T-cell (primary cell): Measurements from ENCODE around the gene ERVW-1. TPM values are rescaled to one million over a fixed set of nuclear protein-coding genes. Genes with fewer than 3 reads are reported as not detected.
"Not testable (repeated sequence)": the region's sequence is repeated elsewhere in the genome, so short reads cannot be mapped to it uniquely, and the experiment has no call there.

Experiments
- ATAC-seq, 4 experiments: fragments of 200-7000 bp in 3 of 4; fragments of 150-1000 bp in 1 of 4; cut with Tn5 transposase; replicated peaks in 1 of 4; 1 replicate in 3 of 4; 2 replicates in 1 of 4; pipeline ENCODE4 v1.10.0; 2021; ENCODE audit warnings: moderate library complexity in 3 of 4, mild to moderate bottlenecking in 2 of 4, moderate number of reproducible peaks in 1 of 4
- CTCF ChIA-PET, 2 donors: fragments of 300-600 bp; sonication (Branson Sonifier 250); formaldehyde crosslinking; loops; one replicate each; lab custom pipeline; 2022; ENCODE audit warnings: antibody characterized with exemption in 2 of 2; lab: Charles Lee
- POLR2A ChIA-PET, 2 donors: fragments of 300-600 bp; sonication (Branson Sonifier 250); formaldehyde crosslinking; loops; one replicate each; lab custom pipeline; 2022; ENCODE audit warnings: antibody characterized with exemption in 2 of 2; lab: Charles Lee
- DNase-seq, 35 experiments: peaks; one replicate each; pipeline versions ENCODE4 v3.0.0 to v3.0.0-alpha.2; 2013 to 2023
- H3K27ac ChIP-seq: one replicate; pipeline ENCODE4 v1.5.1; 2013; ENCODE audit warnings: low read length
- H3K27me3 ChIP-seq, 2 experiments: replicated peaks in 1 of 2; 1 replicate in 1 of 2; 2 replicates in 1 of 2; pipeline versions ENCODE4 v1.6.1 to v1.7.0; 2013; ENCODE audit warnings: low read length in 1 of 2, mixed read lengths in 1 of 2; ENCODE audit not compliant: control insufficient read depth in 2 of 2, insufficient read depth in 2 of 2; ENCODE audit errors: extremely low read depth in 1 of 2
- H3K36me3 ChIP-seq, 2 donors: 1 replicate in 1 of 2; 2 replicates in 1 of 2; pipeline versions ENCODE4 v1.6.1 to v1.7.0; 2013; ENCODE audit warnings: low read length in 1 of 2; ENCODE audit not compliant: control insufficient read depth in 2 of 2, insufficient read depth in 1 of 2; ENCODE audit errors: extremely low read depth in 1 of 2
- H3K4me1 ChIP-seq, 2 experiments: 1 replicate in 1 of 2; 2 replicates in 1 of 2; pipeline versions ENCODE4 v1.6.1 to v1.7.0; 2013; ENCODE audit warnings: low read length in 2 of 2, mixed read lengths in 1 of 2; ENCODE audit not compliant: insufficient read depth in 2 of 2, control insufficient read depth in 1 of 2; ENCODE audit errors: extremely low read depth in 1 of 2
- H3K4me3 ChIP-seq, 2 donors: 1 replicate in 1 of 2; 2 replicates in 1 of 2; pipeline versions ENCODE4 v1.5.1 to v1.7.0; 2013; ENCODE audit warnings: mild to moderate bottlenecking in 2 of 2, low read length in 1 of 2, moderate library complexity in 1 of 2; ENCODE audit not compliant: control insufficient read depth in 1 of 2; ENCODE audit errors: extremely low read depth in 1 of 2
- H3K9me3 ChIP-seq: 2 replicates; pipeline ENCODE4 v1.7.0; 2013
- H3K27ac Mint-ChIP-seq, 2 donors: one replicate each; pipeline ENCODE4 v1.8.0; 2020 to 2021; ENCODE audit warnings: mild to moderate bottlenecking in 2 of 2, mixed read lengths in 2 of 2
- H3K27me3 Mint-ChIP-seq, 2 donors: one replicate each; pipeline ENCODE4 v1.8.0; 2021 to 2022; ENCODE audit warnings: mixed read lengths in 2 of 2
- H3K36me3 Mint-ChIP-seq: one replicate; pipeline ENCODE4 v1.8.0; 2021; ENCODE audit warnings: mixed read lengths
- H3K4me1 Mint-ChIP-seq, 3 donors: one replicate each; pipeline ENCODE4 v1.8.0; 2020 to 2022; ENCODE audit warnings: mixed read lengths in 3 of 3, mild to moderate bottlenecking in 1 of 3
- H3K4me3 Mint-ChIP-seq, 3 donors: one replicate each; pipeline ENCODE4 v1.8.0; 2020 to 2022; ENCODE audit warnings: mild to moderate bottlenecking in 3 of 3, mixed read lengths in 3 of 3, moderate library complexity in 3 of 3
- H3K9me3 Mint-ChIP-seq, 3 donors: one replicate each; pipeline ENCODE4 v1.8.0; 2020 to 2022; ENCODE audit warnings: mixed read lengths in 3 of 3
- WGBS: methylation state at CpG from one replicate; pipeline ENCODE4 v1.1.5; 2013; ENCODE audit warnings: missing lambda C conversion rate; ENCODE audit not compliant: insufficient coverage; 5-methylcytosine and 5-hydroxymethylcytosine counted together
- total RNA-seq, 35 experiments: library from RNA in 6 of 35; stranded (reverse) in 6 of 35; fragments of 120-200 nt in 1 of 35; gene quantifications; one replicate each; pipeline versions ENCODE4 v1.2.1 to v1.2.4 and lab custom pipeline; 2013 to 2026

The ERVW-1 gene, protein sequence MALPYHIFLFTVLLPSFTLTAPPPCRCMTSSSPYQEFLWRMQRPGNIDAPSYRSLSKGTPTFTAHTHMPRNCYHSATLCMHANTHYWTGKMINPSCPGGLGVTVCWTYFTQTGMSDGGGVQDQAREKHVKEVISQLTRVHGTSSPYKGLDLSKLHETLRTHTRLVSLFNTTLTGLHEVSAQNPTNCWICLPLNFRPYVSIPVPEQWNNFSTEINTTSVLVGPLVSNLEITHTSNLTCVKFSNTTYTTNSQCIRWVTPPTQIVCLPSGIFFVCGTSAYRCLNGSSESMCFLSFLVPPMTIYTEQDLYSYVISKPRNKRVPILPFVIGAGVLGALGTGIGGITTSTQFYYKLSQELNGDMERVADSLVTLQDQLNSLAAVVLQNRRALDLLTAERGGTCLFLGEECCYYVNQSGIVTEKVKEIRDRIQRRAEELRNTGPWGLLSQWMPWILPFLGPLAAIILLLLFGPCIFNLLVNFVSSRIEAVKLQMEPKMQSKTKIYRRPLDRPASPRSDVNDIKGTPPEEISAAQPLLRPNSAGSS
- under 1 TPM in 1 of 5 donors, not detected in 4; 0.16 TPM for total RNA-seq
- not detected for total RNA-seq (2013)
- 0 to 0.06 (median 0) reads per million in 29 experiments for total RNA-seq (lab: John Stamatoyannopoulos, UW)

DNA sequence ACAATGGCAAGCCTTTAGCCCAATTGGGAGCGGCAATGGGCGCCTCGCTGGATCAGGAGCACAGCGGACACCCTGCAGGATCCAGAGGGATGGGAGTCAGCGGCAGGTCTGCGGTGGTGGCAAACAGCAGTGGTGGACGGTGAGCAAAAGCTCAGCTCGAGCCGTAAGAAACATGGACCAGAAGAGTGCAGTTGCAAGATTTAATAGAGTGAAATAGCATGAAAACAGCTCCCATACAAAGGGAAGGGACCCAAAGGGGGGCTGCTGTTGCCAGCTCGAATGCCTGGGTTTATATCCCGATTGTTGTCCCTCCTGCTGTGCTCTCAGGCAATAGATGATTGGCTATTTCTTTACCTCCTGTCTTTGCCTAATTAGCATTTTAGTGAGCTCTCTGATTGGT is at the start of gene ERVW-1:
TSS of gene ERVW-1 (minus strand) at position 266 of the 400 bp plus-strand sequence. CDS start 7,565 bp downstream, outside the sequence.
- H3K36me3 Mint-ChIP-seq, result peaks cover 12% of the 10 kb centered on the region
- H3K4me1 ChIP-seq, H3K27ac Mint-ChIP-seq, H3K4me1 Mint-ChIP-seq, H3K4me3 Mint-ChIP-seq, H3K9me3 ChIP-seq, H3K36me3 ChIP-seq, POLR2A ChIA-PET, CTCF ChIA-PET, H3K27me3 Mint-ChIP-seq, H3K27me3 ChIP-seq, ATAC-seq, DNase-seq, H3K27ac ChIP-seq, H3K9me3 Mint-ChIP-seq, H3K4me3 ChIP-seq: not testable (repeated sequence)
- 98% methylated on average over 7 of the region's 11 CpGs for WGBS

DNA sequence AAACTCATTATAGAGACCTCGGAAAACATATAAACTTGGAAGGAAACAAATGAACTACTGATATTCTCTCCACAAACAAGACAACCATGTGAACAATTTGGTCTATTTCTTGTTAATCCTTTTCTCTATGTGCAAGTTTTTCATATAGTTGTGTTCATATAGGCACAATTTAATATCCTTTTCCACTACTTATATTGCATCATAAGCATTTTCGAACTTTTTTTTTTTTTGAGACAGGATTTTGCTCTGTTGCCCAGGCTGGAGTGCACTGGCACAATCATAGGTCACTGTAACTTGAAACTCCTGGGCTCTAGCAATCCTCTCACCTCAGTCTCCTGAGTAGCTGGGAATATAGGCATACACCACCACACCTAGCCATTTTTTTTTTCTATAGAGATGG is 45.4 kb upstream of the ERVW-1 start:
- no peak for DNase-seq
- no peaks in the 10 kb centered on the region for H3K9me3 Mint-ChIP-seq
- no peak overlapping the region for H3K4me3 ChIP-seq
- H3K4me3 Mint-ChIP-seq, result no peak overlapping the region
- WGBS, result no CpG with 5 or more reads among the region's 2 CpGs
- H3K27ac Mint-ChIP-seq, result no peak overlapping the region
- no peaks in the 10 kb centered on the region for H3K27me3 ChIP-seq
- no peaks in the 10 kb centered on the region for H3K27me3 Mint-ChIP-seq
- peaks cover 3 to 12% of the 10 kb centered on the region in 2 experiments for H3K4me1 ChIP-seq
- ChIA-PET POLR2A (interaction anchor here in 1 of 2 donors (0.6 kb wide), 1 partner anchor 307 kb away, joined by 13 read pairs; no protein-coding TSS in a partner anchor), CTCF (no interaction called here)
- peaks cover 0 to 6% of the 10 kb centered on the region in 2 donors for H3K36me3 ChIP-seq
- peaks cover 23 to 33% (median 26%) of the 10 kb centered on the region in 3 donors for H3K4me1 Mint-ChIP-seq
- no peaks in the 10 kb centered on the region for H3K9me3 ChIP-seq
- ATAC-seq, result no peak
- no peak overlapping the region for H3K27ac ChIP-seq
- peaks cover 8% of the 10 kb centered on the region for H3K36me3 Mint-ChIP-seq

DNA sequence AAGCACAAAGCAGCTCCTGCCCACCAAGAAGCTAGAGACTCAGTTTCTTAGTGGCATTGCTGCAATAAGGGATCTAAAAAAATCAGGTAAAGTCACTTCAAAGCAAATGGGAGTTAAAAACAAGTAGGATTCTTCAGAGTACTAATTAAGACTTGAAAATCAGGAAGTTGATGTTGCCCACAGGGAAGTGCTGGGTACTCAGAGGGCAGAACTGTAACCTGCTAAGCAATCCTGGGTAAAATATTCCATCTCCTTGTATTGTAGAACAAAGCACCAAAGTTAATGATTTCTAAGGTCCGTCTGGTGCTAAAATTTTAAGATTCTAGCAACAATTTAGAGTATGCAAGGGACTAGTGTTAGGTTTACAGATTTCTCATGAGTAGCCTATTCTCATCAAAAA is 42.3 kb upstream of the ERVW-1 start:
- Mint-ChIP-seq H3K36me3 (peaks cover 27% of the 10 kb centered on the region), H3K4me3 (no peak overlapping the region), H3K27me3 (no peaks in the 10 kb centered on the region), H3K4me1 (peaks cover 0 to 10% (median 6%) of the 10 kb centered on the region in 3 donors), H3K27ac (peak overlapping the region in 1 of 2 donors; percentile 43), H3K9me3 (no peaks in the 10 kb centered on the region)
- POLR2A ChIA-PET, result no interaction called here
- ATAC-seq, result no peak
- no peaks in the 10 kb centered on the region for H3K9me3 ChIP-seq
- H3K4me3 ChIP-seq, result no peak overlapping the region
- H3K27me3 ChIP-seq, result no peaks in the 10 kb centered on the region
- CTCF ChIA-PET, result no interaction called here
- no peak for DNase-seq
- no peak overlapping the region for H3K27ac ChIP-seq
- H3K36me3 ChIP-seq, result peaks cover 0 to 28% of the 10 kb centered on the region in 2 donors
- no peaks in the 10 kb centered on the region for H3K4me1 ChIP-seq
- no CpG with 5 or more reads among the region's 1 CpG for WGBS

DNA sequence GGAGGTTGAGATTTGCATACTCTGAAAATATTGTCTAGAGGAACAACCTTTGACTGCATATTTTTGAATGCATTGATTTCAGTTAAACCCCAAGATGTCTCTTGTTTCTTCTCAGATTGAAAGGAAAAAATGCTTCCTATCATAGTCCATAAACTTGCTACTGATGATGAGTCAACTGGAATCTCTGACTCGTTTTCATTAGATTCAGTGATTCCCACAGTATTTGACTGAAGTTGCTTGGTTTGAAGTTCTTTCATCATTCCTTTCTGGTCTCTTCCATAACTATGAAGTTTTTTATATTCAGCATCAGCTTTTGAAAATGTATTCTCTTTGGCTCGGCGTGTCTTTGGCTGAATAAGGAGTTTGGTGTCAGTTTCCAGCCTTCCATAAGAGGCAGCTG is 39.9 kb upstream of the ERVW-1 start:
- Histone ChIP-seq H3K9me3 (no peaks in the 10 kb centered on the region), H3K4me3 (no peak overlapping the region), H3K36me3 (peaks cover 0 to 30% of the 10 kb centered on the region in 2 donors), H3K4me1 (no peaks in the 10 kb centered on the region), H3K27ac (no peak overlapping the region), H3K27me3 (no peaks in the 10 kb centered on the region)
- H3K4me3 Mint-ChIP-seq, result no peak overlapping the region
- CTCF ChIA-PET, result interaction anchor here in 1 of 2 donors (1.3 kb wide), 1 partner anchor 11 kb away, joined by 3 read pairs; the partner anchor contains the start of genes PEX1 and RBM48
- WGBS, result no CpG with 5 or more reads among the region's 3 CpGs
- H3K9me3 Mint-ChIP-seq, result no peaks in the 10 kb centered on the region
- peaks cover 0 to 2% (median 2%) of the 10 kb centered on the region in 3 donors for H3K4me1 Mint-ChIP-seq
- no peak overlapping the region for H3K27ac Mint-ChIP-seq
- ATAC-seq (no peak), DNase-seq (no peak)
- POLR2A ChIA-PET, result interaction anchor here (0.8 to 1.4 kb wide), 2 partner anchors 11 kb away, joined by 4 to 6 read pairs; partner anchors contain the start of genes PEX1 (in 2 of the 2) and RBM48 (in 2 of the 2)
- H3K36me3 Mint-ChIP-seq, result peaks cover 36% of the 10 kb centered on the region
- no peaks in the 10 kb centered on the region for H3K27me3 Mint-ChIP-seq

DNA sequence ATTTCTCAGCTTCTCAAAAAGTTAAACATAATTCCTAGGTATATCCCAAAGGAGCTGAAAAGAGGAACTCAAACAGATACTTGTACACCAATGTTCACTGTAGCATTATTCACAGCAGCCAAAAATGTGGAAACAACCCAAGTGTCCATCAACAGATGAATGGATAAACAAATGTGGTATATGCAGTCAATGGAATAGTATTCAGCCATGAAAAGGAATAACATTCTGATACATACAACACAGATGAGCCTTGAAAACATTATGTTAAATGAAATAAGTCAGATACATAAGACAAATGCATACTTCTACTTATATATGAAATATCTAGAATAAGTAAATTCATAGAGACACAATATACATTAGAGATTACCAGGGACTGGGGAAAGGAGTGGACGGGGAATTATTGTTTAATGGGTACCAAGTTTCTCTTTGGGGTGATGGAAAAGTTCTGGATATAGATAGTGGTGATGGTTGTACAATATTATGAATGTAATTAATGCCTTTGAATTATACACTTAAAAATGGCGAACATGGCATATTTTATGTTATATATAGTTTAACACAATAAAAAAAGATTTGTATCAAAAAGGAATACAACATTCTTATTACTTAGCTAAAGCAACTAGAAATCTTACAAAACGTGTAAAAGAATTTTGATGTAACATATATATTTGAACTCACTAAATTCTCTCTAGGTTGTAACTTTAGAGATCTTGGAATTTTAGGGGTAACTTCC is 35.6 kb upstream of the ERVW-1 start:
- ATAC-seq (no peak), DNase-seq (no peak)
- no peaks in the 10 kb centered on the region for H3K4me1 Mint-ChIP-seq
- H3K9me3 Mint-ChIP-seq, result no peaks in the 10 kb centered on the region
- no peak overlapping the region for H3K27ac Mint-ChIP-seq
- Histone ChIP-seq H3K36me3 (peaks cover 0 to 26% of the 10 kb centered on the region in 2 donors), H3K27me3 (no peaks in the 10 kb centered on the region), H3K27ac (no peak overlapping the region), H3K9me3 (no peaks in the 10 kb centered on the region), H3K4me3 (no peak overlapping the region), H3K4me1 (no peaks in the 10 kb centered on the region)
- H3K36me3 Mint-ChIP-seq, result peaks cover 40% of the 10 kb centered on the region
- WGBS, result no CpG with 5 or more reads among the region's 3 CpGs
- POLR2A ChIA-PET, result no interaction called here
- no peak overlapping the region for H3K4me3 Mint-ChIP-seq
- no peaks in the 10 kb centered on the region for H3K27me3 Mint-ChIP-seq
- CTCF ChIA-PET, result no interaction called here

DNA sequence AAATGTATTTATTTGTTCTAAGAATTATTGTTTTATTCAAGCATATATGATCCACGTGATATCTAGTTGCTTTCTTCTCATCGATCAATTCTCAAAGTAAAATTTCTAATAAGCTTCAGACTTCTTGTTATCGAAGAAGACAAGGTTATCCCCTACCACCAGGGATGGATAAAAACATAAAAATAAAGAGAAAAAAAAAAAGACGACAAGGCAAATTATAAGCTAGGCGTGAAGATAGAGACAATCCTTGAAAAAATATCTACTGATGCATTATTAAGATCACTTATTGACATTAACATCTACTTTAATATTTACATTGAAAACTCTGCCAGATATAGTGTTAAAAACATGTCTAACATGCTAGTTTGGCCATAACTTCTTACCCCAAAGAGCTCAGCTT is 31.2 kb upstream of the ERVW-1 start:
- no CpG with 5 or more reads among the region's 5 CpGs for WGBS
- CTCF ChIA-PET, result interaction anchor here in 1 of 2 donors (0.6 kb wide), 1 partner anchor 142 kb away, joined by 3 read pairs; no protein-coding TSS in a partner anchor
- Histone ChIP-seq H3K4me3 (no peak overlapping the region), H3K9me3 (no peaks in the 10 kb centered on the region), H3K27me3 (no peaks in the 10 kb centered on the region), H3K4me1 (no peaks in the 10 kb centered on the region), H3K27ac (no peak overlapping the region), H3K36me3 (peaks cover 0 to 28% of the 10 kb centered on the region in 2 donors)
- no peak for DNase-seq
- peaks cover 44% of the 10 kb centered on the region for H3K36me3 Mint-ChIP-seq
- H3K27ac Mint-ChIP-seq, result no peak overlapping the region
- no peak for ATAC-seq
- no peaks in the 10 kb centered on the region for H3K9me3 Mint-ChIP-seq
- no peak overlapping the region for H3K4me3 Mint-ChIP-seq
- POLR2A ChIA-PET, result no interaction called here
- H3K27me3 Mint-ChIP-seq, result no peaks in the 10 kb centered on the region
- H3K4me1 Mint-ChIP-seq, result peaks cover 0 to 5% (median 2%) of the 10 kb centered on the region in 3 donors
